K562 (cell line): ENCODE data around the gene ITGA11. TPM values are rescaled to one million over a fixed set of nuclear protein-coding genes. Genes with fewer than 3 reads are reported as not detected.

Experiments used
- FIP1L1 ChIP-seq: fragments of 200-400 bp; formaldehyde crosslinking; IDR thresholded peaks from 2 replicates; pipeline ENCODE4 v1.6.1; 2018; ENCODE audit warnings: mild to moderate bottlenecking, low read depth, low read length; ENCODE audit not compliant: poor library complexity, severe bottlenecking
- KAT2B ChIP-seq: IDR thresholded peaks from one replicate; pipeline ENCODE4 v1.6.1; 2012; ENCODE audit warnings: low read depth, mild to moderate bottlenecking, control low read depth, inconsistent platforms, low read length, moderate library complexity
- POU5F1 ChIP-seq: fragments of 150-350 bp; IDR thresholded peaks from 2 replicates; pipeline ENCODE4 v1.6.1; 2014; ENCODE audit warnings: borderline replicate concordance, low read length, low read depth, mild to moderate bottlenecking; ENCODE audit not compliant: partially characterized antibody
- RHOXF2B ChIP-seq: fragments of 250-450 bp; sonication (Bioruptor Pico); conservative IDR thresholded peaks from 2 replicates; pipeline ENCODE4 v1.5.1; 2021
- SAFB2 ChIP-seq: fragments of 200-400 bp; formaldehyde crosslinking; IDR thresholded peaks from 2 replicates; pipeline ENCODE4 v1.6.1; 2018; ENCODE audit warnings: borderline replicate concordance, low read length, low read depth, moderate library complexity; ENCODE audit not compliant: severe bottlenecking
- TCF7L2 ChIP-seq: fragments of 150-350 bp; IDR thresholded peaks from 2 replicates; pipeline ENCODE4 v1.6.1; 2016; ENCODE audit warnings: low read depth, mild to moderate bottlenecking, low read length, moderate library complexity
- XRCC5 ChIP-seq: fragments of 200-400 bp; formaldehyde crosslinking; IDR thresholded peaks from 2 replicates; pipeline ENCODE4 v1.6.1; 2017; ENCODE audit warnings: low read depth, mild to moderate bottlenecking, low read length
- ZNF184 ChIP-seq: sonication (generic); formaldehyde crosslinking; IDR thresholded peaks from 2 replicates; pipeline ENCODE4 v1.5.0; 2020; ENCODE audit warnings: missing genetic modification reagents
- polyA plus RNA-seq, 8 experiments: library from polyadenylated mRNA; depleted of rRNA in 4 of 8; stranded (reverse) in 5 of 8; unstranded in 3 of 8; fragments of >200 nt; fragmentation: Nextera tagmentation in 2 of 8; fragmentation: Illumina TruSeq in 1 of 8; extraction: Ambion mirVana in 2 of 8; extraction: Trizol in 1 of 8; gene quantifications; 2 replicates each; pipeline versions ENCODE4 v1.2.1 to v1.2.3, GENCODE V29; 2011 to 2014; ENCODE audit warnings: inconsistent platforms in 1 of 8, missing spikeins in 1 of 8
- total RNA-seq, 7 experiments: library from RNA; depleted of rRNA in 6 of 7; stranded (reverse); fragments of >200 nt in 6 of 7; fragmentation: Illumina TruSeq in 2 of 7; extraction: Trizol in 2 of 7; gene quantifications; 2 replicates each; pipeline versions ENCODE4 v1.2.1 to v1.2.3, GENCODE V29; 2011 to 2021; ENCODE audit warnings: low replicate concordance in 1 of 7
- TF ChIP-seq, protein P1 (sequence below): fragments of 450-650 bp; formaldehyde crosslinking; IDR thresholded peaks from 2 replicates; pipeline ENCODE4 v1.4.0; 2022; ENCODE audit warnings: mild to moderate bottlenecking, moderate library complexity
- TF ChIP-seq, protein P2 (sequence below): sonication (generic); formaldehyde crosslinking; IDR thresholded peaks from 2 replicates; pipeline ENCODE4 v1.8.1; 2023; ENCODE audit warnings: mild to moderate bottlenecking, missing genetic modification reagents
- TF ChIP-seq, protein P3 (sequence below): IDR thresholded peaks from 2 replicates; pipeline ENCODE4 v1.6.1; 2011; ENCODE audit not compliant: insufficient read length; ENCODE audit errors: extremely low read depth

ITGA11 gene
- total and polyA plus RNA-seq, 9 of the 15 experiments (the other 6 are each of a cell fraction or from before 2014, with no cell fraction given): 0.01 TPM; not detected in 8

DNA sequence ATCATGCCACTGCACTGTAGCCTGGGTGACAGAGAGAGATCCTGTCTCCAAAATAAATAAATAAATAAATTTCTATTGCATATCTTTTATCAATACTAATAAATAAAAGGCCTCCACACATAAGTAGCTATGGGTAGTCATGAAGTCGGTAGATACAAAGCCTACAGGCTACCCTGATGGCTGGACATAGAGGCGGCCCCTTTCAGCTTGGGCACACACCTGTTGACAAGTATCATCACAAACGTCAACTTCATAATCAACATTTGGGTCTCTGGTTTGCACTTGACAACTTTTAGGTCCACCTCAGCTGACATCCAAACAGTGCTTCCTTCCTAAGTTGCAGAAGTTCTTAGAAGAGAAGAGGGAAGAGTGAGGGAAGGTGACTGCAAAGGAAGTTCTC, 53.4 kb downstream of the ITGA11 start (continued):
- TF ChIP-seq FIP1L1: no peak
- TF ChIP-seq KAT2B: no peak
- TF ChIP-seq, protein P1, sequence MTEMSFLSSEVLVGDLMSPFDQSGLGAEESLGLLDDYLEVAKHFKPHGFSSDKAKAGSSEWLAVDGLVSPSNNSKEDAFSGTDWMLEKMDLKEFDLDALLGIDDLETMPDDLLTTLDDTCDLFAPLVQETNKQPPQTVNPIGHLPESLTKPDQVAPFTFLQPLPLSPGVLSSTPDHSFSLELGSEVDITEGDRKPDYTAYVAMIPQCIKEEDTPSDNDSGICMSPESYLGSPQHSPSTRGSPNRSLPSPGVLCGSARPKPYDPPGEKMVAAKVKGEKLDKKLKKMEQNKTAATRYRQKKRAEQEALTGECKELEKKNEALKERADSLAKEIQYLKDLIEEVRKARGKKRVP (CRISPR knock-in tag): no peak
- no peak for TF ChIP-seq POU5F1
- TF ChIP-seq, protein P2, sequence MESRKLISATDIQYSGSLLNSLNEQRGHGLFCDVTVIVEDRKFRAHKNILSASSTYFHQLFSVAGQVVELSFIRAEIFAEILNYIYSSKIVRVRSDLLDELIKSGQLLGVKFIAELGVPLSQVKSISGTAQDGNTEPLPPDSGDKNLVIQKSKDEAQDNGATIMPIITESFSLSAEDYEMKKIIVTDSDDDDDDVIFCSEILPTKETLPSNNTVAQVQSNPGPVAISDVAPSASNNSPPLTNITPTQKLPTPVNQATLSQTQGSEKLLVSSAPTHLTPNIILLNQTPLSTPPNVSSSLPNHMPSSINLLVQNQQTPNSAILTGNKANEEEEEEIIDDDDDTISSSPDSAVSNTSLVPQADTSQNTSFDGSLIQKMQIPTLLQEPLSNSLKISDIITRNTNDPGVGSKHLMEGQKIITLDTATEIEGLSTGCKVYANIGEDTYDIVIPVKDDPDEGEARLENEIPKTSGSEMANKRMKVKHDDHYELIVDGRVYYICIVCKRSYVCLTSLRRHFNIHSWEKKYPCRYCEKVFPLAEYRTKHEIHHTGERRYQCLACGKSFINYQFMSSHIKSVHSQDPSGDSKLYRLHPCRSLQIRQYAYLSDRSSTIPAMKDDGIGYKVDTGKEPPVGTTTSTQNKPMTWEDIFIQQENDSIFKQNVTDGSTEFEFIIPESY (CRISPR knock-in tag): no peak
- no peak for TF ChIP-seq XRCC5
- TF ChIP-seq TCF7L2: no peak
- TF ChIP-seq, protein P3, sequence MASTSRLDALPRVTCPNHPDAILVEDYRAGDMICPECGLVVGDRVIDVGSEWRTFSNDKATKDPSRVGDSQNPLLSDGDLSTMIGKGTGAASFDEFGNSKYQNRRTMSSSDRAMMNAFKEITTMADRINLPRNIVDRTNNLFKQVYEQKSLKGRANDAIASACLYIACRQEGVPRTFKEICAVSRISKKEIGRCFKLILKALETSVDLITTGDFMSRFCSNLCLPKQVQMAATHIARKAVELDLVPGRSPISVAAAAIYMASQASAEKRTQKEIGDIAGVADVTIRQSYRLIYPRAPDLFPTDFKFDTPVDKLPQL: no peak
- TF ChIP-seq SAFB2: no peak
- no peak for TF ChIP-seq RHOXF2B (CRISPR knock-in tag)
- no peak for TF ChIP-seq ZNF184 (CRISPR knock-in tag)
